ENCODE measurements around the gene ANKH.
"Not testable (repeated sequence)": the region's sequence is repeated elsewhere in the genome, so short reads cannot be mapped to it uniquely, and the experiment has no call there.

Gene ANKH

DNA sequence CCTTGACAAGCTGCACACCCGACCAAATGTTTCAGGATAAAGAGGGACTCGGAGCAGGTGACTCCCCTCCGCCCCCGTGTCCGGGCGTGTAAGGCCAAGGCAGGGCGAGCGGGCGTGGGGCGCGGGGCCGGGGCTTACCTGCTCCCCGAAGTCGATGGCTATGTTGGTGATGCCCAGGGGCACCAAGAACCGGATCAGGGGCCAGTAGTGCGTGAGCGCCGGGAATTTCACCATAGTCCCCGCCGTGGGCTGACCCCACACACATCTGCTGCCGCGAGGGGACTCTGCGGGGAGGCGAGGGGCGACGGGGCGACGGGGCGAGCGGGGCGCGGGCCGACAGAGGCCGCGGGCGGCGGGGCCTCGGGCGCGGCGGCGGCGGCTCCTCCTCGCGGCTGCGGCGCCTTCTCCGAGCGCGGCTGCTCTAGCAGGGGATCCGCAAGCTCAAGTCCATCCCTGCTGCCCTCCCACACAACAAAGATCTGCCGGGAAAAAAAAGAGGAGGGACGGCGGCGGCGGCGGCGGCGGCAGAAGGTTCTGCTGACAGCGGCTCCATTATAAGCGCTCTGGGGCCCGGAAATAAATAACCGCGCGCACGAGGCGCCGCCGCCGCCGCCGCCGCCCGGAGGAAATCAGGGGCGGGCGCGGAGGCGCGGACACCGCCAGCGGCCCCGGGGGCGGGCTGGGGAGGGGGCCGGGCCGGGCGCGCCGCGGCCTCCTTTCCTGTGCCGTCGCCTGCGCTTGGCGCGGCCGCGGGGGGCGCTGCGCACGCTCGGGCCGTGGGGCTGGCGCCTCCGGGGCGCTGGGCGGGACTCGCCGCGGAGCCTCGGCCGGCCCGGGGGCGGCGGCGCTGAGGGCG lies at the start of gene ANKH:
Gene ANKH, minus strand, starts transcription at position 565 of the 856 bp plus-strand sequence. Its CDS starts 331 bp downstream, at position 234.
- peak; percentile 81 for DNase-seq

DNA sequence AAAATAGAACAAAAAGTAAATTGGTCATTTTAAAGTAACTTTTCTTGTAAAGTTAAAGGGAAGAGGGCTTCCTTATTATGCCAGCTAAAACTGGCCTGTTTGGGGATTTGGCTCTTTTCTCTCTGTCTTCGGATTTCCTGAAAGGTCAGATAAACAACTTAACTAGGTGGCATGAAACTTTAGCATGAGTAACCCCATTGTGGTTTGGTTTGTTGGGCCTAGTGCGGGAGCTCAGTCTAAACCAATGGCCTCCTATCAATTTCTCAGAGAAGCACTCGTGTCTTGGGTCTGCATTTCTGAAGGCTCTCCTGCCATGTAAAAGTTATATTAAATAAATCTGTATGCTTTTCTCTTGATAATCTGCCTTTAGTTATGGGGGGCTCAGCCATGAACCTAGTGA lies 48.5 kb upstream of the ANKH start:
- no peak for DNase-seq

DNA sequence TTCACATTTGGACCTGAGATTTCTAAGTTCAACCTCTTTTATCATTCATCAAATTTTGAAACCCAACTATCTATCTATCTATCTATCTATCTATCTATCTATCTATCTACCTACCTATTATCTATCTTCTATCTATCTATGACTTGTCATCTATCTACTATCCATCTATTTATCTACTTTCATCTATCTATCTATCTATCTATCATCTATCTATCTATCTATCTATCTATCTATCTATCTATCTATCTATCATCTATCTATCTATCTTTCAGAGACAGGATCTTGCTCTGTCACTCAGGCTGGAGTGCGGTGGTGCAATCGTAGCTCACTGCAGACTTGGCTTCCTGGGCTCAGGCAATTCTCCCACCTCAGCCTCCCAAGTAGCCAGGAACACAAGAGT lies 47.5 kb upstream of the ANKH start:
- DNase-seq = not testable (repeated sequence)

DNA sequence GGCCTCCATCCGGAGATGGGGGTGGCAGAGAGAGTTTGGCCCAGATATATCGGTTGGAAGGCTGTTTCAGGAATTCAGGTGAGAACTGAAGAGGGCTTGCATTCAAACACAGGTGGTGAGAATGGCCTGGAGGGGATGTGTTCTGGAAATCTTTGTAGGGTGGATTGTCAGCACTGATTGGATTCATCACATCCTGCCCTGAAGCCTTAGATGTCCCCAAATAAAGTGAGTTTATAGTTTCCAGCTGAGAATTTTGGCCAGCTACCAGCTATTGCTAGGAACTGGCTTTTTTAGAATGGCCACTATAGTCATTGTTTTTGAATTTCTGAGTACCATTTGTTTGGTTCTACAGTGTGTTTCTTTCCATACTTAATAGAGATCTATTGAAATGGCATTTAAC lies 46.1 kb upstream of the ANKH start:
- no peak for DNase-seq

DNA sequence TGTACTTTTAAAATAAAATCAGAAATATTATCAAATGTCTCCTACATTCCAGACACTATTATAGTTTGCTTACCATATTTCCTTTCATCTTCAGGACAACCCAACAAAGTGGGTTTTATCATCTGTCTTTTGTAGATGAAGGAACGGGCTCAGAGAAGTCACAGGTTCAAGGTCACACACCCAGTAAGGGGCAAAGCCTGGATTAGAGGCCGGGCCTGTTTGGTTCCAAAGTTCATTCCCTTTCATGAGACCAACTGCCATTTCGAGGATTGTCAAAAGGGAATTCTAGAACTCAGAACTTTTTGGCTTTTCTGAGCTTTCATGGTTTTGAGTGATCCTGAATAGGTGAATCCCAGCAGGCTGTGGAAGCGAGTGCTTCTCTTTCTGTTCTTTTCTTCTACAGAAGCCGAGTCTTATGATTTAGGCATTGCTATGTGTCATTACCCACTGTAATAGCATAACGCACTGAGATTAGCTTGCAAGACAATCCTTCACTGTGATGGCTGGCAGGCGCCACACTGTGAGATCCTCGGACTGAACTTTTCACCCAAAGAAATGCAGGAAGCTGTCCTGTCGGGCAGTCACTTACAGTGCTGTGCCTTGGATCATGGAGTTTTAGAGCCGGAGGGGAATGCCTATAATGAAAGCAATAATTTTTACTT lies 43.8 kb upstream of the ANKH start:
- no peak for DNase-seq

DNA sequence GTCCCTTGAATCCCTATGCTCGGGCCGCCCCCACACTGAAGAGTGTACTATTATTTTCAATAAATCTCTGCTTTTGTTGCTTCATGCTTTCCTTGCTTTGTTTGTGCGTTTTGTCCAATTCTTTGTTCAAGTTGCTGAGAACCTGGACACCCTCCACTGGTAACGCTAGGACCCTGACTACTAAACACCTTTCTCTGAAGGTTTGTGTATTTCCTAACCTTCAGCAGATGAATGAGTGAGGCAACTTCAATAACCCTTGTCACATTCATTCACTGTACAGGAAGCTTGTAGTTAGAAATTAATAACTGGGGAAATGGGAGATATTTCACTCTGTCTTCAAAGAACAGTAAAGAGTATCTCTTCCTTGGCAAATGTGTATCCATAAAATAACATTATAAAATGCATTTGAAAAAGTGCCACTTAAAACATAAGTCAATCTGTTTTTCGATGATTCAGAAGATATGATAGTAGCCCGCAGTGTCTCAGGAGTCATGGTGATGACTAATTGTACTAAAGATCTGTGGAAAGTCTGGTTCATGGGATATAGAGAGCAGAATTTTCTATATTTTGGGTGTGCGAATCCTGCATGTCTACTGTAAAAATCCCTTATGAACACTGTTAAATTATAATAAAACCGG lies 43.2 kb upstream of the ANKH start:
- DNase-seq = no peak

DNA sequence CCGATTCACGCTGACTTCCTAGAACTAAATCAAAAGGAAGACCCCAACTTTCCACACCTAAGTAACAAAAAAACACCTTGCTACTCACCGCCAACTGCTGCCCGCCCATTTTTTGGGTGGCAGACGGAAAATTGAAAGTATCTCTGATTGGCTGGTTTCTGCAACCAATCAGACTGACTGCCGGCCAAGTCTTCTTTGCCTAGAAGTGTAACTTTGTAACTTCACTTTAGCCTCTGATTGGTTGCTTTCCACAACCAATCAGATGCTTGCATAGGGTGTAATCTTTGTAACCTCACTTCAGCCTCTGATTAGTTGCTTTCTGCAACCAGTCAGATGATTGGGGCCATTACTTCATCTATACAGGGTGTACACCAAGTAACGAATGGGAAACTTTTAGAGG lies 42.6 kb upstream of the ANKH start:
- DNase-seq = no peak

DNA sequence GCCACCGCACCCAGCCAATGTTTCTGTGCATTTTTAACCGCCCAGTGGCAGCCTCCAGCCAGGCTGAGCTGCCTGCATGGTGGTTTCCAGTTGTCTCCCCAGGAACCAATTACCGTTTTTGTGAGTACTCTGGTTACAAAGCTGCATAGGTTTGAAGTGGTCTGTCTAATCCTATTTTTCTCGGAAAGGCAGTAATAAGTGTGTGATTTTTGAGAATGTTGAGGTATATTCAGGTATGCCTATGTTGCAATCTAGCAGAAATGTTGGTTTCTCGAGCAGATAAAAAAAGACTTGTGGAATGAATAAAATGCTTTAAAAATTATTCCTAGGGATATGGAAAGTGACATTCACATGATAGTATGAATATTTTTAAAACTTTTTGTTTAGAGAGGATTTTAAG lies 41.5 kb upstream of the ANKH start:
- DNase-seq = no peak

DNA sequence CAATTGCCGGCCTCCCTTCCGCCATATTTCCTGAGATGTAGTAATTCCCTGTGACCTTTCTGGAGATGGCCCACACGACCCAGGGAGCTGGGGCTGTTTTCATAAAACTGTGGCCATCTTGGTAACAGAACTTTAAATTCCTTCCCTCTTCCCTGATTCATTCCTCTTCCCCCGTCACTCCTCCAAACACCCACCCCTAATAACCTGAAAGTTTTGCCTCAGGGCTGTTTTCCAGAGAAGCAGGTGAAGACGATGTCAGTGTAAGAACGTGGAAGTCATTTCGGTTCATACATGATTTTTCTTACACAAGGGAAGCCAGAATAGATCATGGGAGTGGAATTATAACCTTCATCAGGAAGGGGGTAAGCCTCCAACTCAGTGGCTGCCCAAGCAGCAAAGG lies 40.6 kb upstream of the ANKH start:
- DNase-seq = no peak

DNA sequence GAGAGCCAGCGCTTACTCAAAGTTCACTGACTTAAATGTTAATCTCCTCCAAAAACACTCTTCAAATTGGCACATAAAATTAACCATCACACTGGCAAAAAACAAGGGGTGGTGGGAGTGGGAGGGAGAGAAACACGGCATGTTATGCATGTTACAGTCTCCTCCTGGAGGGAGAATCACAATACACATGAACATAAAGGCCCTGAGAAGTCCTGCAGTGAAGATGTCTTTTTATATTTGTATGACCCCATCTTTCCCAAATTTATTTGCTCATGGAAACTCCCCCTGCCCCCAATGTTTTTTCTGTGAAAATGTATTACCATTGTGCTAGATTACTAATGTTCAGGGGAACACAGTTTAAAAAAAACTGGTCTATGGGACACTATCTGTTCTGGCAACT lies 37.8 kb upstream of the ANKH start:
- DNase-seq = no peak

DNA sequence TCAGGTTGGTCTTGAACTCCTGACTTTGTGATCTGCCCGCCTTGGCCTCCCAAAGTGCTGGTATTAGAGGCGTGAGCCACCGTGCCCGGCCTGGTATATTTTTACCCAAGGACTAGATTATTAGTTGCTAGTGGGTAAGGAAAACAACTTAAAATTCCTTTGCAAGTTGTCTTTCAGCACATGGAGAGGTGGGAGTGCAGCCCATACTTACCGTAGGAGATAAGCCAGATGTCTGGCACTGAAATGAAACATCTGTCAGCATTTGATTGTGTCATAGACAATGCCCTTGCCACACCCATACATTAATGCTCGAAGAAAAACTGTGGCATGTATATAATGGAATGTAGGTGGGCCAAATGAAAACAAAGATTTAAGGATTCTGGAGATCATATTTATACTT lies 36.6 kb upstream of the ANKH start:
- DNase-seq = peak; percentile 75

DNA sequence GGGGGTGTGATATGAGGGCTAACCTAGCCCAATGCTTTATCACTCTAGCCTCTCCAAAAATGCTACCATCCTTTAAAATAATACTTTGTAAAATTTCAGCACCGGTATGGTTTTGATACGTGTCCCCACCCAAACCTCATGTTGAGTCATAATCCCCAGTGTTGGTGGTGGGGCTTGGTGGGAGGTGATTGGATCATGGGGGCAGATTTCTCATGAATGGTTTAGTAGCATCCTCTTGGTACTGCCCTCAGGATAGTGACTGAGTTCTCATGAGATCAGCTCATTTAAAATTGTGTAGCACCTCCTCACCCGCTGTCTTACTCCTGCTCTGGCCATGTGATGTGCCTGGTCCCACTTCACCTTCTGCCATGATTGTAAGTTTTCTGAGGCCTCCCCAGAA lies 35.0 kb upstream of the ANKH start:
- DNase-seq = peak; percentile 13

DNA sequence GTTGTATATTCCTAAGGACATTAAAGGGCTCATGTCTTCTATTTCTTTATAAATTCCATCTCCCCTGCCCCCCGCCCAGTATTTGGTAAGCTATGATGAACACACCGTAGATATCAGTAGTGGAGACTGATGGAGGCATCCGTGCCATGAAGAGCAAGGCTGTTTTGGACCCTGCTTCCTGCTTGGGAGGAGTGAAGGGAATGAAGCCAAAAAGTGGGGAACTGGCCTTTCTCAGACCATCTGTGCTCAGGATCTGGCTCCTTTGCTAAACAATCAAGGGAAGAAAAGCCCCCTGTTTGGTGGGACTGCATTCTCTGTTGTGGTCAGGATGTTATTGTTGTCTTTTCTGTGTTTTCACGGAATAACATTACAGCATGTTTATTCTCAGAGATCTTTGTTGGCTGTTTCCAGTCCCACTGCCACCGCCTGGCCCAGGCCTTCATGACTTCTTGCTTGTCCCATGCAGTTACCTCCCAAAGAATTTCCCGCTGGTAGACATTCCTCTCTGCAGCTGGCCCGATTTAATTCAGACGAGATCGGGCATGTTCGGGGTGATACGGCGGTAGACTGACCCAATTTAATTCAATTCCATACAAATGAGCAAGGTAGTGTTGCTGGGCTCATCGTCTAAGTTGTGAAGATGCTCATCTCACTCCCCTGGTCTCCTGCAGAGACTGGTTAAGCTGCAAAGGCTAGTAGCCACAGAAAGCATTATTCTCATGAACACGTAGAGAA lies 31.4 kb upstream of the ANKH start:
- no peak for DNase-seq

DNA sequence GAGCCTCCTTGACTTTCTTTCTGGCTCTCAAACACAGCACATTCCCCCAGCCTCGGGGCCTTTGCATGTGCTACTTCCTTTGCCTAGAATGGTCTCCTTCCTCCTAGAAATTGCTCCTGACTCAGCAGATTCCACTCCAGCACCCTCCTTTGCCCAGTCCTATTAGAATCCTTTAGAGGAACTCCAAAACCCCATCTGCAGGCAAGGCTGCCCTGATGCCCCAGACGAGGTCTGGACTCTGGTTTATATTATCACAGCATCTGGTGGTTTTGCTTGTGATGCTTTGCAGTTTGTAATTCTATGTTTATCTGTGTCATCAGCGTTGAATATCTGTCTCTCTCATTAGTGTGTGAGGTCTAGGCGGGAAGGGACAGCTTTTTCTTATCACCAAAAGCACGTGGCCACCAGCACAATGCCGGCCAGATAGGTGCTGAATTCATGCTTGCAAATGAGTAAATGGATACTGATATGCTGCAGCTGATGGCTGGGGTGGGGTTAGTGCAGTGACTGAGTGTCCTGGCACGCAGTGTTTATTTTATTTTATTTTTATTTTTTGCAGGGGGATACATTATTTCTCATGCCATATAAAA lies 30.0 kb upstream of the ANKH start:
- DNase-seq = peak; percentile 78

DNA sequence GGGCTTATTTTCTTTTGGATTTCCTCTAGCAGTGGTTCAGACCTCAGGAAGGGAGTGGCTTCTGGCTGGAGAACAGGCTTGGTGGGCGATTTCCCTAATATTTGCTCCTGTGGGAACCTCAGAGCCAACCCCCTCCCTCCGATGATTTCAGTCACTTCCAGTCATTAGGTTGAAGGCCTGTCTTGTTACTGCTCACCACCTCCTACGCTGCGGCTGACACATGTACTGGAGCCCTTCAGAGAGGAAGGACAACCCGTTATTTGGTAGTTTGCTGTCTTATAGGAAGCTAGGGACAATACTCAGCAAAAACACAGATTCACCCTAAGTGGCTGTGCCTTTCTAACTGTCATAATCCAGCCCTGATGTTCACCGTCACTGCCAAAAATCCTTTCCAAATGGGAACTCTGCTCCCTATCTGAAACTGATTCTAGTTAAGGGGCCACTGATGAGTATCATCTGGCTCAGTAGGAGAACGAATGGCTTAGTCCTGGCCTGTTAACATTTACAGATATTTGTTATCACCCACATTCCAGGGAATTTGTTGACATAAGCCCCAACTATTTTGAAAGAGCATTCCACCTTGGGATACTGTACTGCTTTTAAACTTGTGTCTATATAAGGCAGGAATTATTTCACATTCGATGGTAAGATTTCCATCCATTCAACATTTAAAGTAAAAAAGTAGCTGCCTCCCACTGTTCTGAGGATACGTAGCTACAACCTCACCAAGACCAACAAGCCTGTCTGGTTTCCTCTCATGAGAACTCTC lies 29.3 kb upstream of the ANKH start:
- no peak for DNase-seq

DNA sequence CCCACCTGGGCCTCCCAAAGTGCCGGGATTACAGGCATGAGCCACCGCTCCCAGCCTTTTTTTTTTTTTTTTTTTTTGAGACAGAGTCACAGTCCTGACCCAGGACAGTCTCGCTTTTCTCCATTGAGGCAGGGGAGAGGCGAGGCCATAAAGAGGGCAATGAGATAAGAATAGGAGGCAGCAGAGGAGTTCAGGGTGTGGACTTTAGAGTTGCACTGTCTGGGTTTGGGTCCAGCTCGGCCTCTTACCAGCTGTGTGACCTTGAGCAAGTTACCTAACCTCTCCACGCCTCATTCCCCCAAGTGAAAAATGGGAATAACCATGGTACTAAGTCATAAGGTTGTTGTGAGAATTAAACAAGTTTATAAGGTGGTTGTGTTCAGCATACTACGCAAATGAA lies 24.6 kb upstream of the ANKH start:
- DNase-seq = no peak

DNA sequence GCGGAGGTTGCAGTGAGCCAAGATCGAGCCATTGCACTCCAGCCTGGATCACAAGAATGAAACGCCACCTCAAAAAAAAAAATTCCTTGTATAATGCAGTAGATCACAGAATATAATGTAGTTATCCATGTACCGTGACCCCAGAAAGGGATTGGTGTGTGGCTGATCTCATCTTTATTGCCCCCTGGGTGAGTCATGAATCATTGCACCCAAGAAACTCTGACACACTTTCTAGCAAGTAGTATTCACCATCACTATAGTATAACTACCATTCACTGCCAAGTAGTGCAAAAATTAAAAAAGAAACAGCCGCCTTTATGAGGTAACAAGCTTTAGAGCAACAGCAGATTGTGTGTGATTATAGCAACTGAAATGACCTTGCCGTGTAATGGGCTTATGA lies 23.7 kb upstream of the ANKH start:
- DNase-seq = peak; percentile 33

DNA sequence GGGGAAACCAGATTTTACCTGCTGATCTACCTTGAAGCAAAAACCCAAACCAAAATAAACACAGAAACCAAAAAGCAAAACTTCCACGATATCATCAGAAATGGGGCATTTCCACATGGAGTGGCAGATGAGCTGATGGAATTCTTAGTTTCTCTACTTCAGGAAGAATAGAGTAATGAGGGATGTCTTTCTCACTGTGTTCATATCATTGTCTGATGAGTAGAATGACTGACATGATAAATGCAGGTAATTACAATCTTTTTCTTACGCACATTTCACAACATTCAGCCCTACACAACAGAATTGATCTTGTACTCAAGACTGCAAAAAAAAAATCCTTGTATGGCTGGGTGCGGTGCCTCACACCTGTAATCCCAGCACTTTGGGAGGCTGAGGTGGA lies 23.2 kb upstream of the ANKH start:
- DNase-seq = no peak

DNA sequence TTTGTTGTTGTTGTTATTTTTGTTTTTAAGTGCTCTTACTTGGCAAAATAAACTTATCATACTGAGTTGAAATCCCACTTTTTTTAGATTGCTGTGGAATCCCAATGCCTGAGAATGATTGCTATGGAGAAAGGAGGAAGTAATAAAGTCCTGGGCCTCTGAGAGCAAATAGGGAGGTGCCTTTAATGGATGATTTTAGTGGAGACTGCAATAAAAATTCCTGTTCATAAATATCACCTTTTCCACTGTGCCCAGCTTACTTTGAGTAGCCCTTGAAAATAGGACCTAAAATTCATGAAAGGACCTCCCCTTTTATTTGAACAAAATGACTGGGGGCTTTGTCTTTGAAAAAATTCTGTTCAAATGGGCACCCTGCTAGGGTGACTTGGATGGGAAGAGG lies 21.8 kb upstream of the ANKH start:
- no peak for DNase-seq

DNA sequence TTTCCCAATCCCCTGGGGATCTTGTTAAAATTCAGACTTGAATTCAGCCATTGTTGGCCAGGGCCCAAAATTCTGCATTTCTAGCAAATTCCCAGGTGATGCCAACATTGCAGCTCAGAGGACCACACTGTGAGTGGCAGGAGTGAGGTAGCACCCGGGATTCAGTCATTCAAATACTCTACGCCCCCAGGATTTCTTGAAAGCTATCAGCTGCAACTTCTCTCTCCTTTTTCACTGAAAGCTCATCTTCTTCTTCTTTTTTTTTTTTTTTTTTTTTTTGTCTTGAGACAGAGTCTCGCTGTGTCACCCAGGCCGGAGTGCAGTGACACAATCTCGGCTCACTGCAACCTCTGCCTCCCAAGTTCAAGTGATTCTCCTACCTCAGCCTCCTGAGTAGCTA lies 19.3 kb upstream of the ANKH start:
- no peak for DNase-seq

DNA sequence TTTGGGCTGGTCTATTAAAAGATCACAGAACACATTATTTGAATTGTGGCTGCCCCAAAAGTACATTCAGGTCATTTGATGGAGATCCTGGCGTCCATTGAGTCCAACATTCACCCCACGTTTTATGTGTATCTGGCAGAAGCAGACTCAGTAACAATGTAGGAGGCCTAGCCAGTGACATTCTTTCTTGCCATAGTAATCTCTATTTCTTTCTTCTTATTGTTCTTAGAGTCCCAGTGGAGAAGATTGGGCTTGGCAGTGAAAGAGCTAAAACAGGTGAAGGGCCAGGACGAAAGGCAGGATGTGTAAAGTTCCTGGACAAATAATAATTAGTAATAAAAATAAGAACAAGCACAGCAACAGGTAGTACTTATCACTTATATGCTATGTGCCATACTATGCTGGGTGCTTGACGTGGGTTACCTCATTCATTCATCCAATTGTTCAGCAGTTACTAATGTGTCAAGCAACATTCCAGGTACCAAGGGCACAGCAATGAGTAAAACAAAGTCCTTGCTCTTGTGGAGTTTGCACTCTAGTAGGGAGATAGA lies 12.6 kb upstream of the ANKH start:
- no peak for DNase-seq
